Tibial nerve (tissue), 4 donors: ENCODE measurements around the gene DDX10. TPM values are rescaled to one million over a fixed set of nuclear protein-coding genes. Genes with fewer than 3 reads are reported as not detected.

Experiments
- DNase-seq, 2 donors: peaks; one replicate each; pipeline ENCODE4 v3.0.0-alpha.2; 2019; ENCODE audit warnings: low spot score in 2 of 2
- H3K27ac ChIP-seq, 4 donors: fragments of 200-600 bp; sonication (generic) in 3 of 4; one replicate each; pipeline ENCODE4 v1.5.1; 2017 to 2019; ENCODE audit warnings: mild to moderate bottlenecking in 1 of 4
- H3K27me3 ChIP-seq, 2 donors: fragments of 200-600 bp; sonication (generic) in 1 of 2; one replicate each; pipeline versions ENCODE4 v1.5.1 to v1.6.0; 2017 to 2019
- H3K36me3 ChIP-seq, 3 donors: fragments of 200-600 bp; sonication (generic); one replicate each; pipeline ENCODE4 v1.5.1; 2018 to 2019
- H3K4me1 ChIP-seq, 4 donors: fragments of 200-600 bp; sonication (generic) in 3 of 4; one replicate each; pipeline ENCODE4 v1.5.1; 2017 to 2019
- H3K4me3 ChIP-seq, 4 donors: fragments of 200-600 bp; sonication (generic) in 3 of 4; one replicate each; pipeline ENCODE4 v1.5.1; 2017 to 2019; ENCODE audit warnings: mild to moderate bottlenecking in 1 of 4, moderate library complexity in 1 of 4
- H3K9me3 ChIP-seq, 4 donors: fragments of 200-600 bp; sonication (generic) in 3 of 4; one replicate each; pipeline ENCODE4 v1.5.1; 2017 to 2019
- EP300 ChIP-seq, 2 donors: sonication (generic); formaldehyde crosslinking; IDR thresholded peaks; one replicate each; pipeline ENCODE4 v1.6.1; 2017; ENCODE audit warnings: antibody characterized with exemption in 2 of 2, mild to moderate bottlenecking in 1 of 2
- POLR2A ChIP-seq, 2 donors: fragments of 450-650 bp; IDR thresholded peaks; one replicate each; pipeline ENCODE4 v1.6.1; 2017; ENCODE audit warnings: antibody characterized with exemption in 2 of 2, mild to moderate bottlenecking in 2 of 2, moderate library complexity in 2 of 2
- WGBS, 2 donors: methylation state at CpG; one replicate each; pipeline ENCODE4 v1.1.5; 2018; 5-methylcytosine and 5-hydroxymethylcytosine counted together
- total RNA-seq, 4 donors: library from RNA; depleted of rRNA; stranded (reverse); fragments of >200 nt; gene quantifications; one replicate each; pipeline ENCODE4 v1.1.0, GENCODE V29; 2016
- TF ChIP-seq, protein P1 (sequence below), 5 experiments: fragments of 200-600 bp in 3 of 5; fragments of 450-650 bp in 2 of 5; sonication (generic) in 3 of 5; IDR thresholded peaks; one replicate each; pipeline ENCODE4 v1.5.1; 2016 to 2019; ENCODE audit warnings: antibody characterized with exemption in 5 of 5, mild to moderate bottlenecking in 3 of 5, moderate library complexity in 2 of 5

Gene DDX10
- total RNA-seq, 4 donors from 2014 or later = 23.1 to 94.7 (median 31.6) TPM

DNA sequence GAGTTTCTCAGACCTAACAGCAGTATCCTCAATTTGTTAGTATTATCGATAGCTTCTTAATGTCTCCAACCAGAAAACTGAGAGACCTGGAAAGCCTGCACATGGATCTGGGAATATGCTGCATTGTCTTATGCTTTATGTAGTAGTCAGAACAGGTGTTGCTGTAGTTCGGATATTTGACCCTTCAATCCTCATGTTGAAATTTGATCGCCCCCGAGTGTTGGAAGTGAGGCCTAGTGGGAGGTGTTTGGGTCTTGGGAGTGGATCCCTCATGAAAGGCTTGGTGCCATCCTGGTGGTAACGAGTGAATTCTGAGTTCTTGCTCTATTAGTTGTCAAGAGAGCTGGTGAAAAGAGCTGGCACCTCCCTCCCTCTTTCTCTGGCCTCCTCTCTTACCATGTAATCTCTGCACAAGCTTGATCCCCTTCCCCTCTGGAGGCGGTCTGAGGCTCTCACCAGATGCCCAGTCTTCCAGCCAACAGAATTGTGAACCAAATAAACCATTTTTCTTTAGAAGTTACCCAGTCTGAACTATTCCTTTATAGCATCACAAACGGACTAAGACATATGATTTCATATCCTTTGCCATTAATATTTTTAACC, 227.1 kb downstream of the DDX10 start:
- 90 to 94% methylated on average over 7 of the region's 7 CpGs for WGBS, 2 donors
- Histone ChIP-seq H3K4me3 (no peak overlapping the region), H3K9me3 (no peaks in the 10 kb centered on the region), H3K27me3 (no peaks in the 10 kb centered on the region), H3K27ac (no peak overlapping the region), H3K36me3 (no peaks in the 10 kb centered on the region), H3K4me1 (peaks cover 0 to 7% (median 0%) of the 10 kb centered on the region in 4 donors)
- no peak for DNase-seq
- no peak for TF ChIP-seq EP300 (IDR thresholded peaks at IDR 0.05)
- TF ChIP-seq POLR2A (IDR thresholded peaks at IDR 0.05) = no peak
- TF ChIP-seq, protein P1, sequence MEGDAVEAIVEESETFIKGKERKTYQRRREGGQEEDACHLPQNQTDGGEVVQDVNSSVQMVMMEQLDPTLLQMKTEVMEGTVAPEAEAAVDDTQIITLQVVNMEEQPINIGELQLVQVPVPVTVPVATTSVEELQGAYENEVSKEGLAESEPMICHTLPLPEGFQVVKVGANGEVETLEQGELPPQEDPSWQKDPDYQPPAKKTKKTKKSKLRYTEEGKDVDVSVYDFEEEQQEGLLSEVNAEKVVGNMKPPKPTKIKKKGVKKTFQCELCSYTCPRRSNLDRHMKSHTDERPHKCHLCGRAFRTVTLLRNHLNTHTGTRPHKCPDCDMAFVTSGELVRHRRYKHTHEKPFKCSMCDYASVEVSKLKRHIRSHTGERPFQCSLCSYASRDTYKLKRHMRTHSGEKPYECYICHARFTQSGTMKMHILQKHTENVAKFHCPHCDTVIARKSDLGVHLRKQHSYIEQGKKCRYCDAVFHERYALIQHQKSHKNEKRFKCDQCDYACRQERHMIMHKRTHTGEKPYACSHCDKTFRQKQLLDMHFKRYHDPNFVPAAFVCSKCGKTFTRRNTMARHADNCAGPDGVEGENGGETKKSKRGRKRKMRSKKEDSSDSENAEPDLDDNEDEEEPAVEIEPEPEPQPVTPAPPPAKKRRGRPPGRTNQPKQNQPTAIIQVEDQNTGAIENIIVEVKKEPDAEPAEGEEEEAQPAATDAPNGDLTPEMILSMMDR (IDR thresholded peaks at IDR 0.05) = no peak

DNA sequence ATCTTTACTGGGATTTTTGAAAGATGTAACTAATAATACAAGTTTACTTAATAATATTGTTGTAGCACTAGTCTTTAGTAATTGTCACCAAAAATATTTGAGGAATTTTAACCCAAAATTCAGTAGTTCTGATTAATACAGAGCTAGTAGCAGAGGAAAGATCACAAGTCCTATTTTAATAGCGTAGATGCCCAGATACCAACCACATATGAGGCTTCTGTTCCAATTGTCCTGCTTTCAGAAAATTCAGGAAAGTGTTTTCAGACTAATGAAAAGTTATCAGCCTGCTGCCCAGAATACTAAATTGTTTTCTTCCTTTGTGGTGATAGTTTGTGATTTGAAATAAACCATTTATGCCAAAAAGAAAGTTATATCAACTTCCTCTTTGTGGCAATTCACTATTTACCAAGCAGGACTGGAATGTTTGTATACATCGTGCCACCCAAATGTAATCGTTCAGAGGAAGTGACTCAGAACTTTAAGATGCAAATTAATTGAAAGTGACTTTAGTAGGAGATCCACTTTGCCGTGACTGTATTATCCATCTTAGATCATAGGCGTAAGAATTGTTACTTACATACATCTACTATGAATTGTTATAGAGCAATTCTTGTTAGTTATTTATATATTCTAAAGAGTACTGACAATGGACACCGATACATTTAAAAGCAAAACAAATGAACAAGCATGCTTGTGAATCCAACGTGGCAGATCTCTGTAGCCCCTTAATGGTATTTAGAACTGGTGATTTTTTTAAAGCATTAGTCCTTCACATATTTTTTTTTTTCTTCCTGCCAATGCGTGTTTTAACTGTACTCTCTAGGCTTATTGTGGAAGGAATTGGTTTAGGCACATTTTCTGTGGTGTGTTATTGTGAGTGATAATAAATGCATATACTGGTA, 231.0 kb downstream of the DDX10 start:
- H3K27me3 ChIP-seq = no peaks in the 10 kb centered on the region
- 62 to 69% methylated on average over 8 of the region's 8 CpGs for WGBS, 2 donors
- no peaks in the 10 kb centered on the region for H3K4me1 ChIP-seq
- no peaks in the 10 kb centered on the region for H3K9me3 ChIP-seq
- DNase-seq = no peak
- TF ChIP-seq POLR2A (IDR thresholded peaks at IDR 0.05) (no peak), EP300 (IDR thresholded peaks at IDR 0.05) (no peak)
- TF ChIP-seq, protein P1 (IDR thresholded peaks at IDR 0.05) = no peak
- no peak overlapping the region for H3K27ac ChIP-seq
- no peak overlapping the region for H3K4me3 ChIP-seq
- no peaks in the 10 kb centered on the region for H3K36me3 ChIP-seq

DNA sequence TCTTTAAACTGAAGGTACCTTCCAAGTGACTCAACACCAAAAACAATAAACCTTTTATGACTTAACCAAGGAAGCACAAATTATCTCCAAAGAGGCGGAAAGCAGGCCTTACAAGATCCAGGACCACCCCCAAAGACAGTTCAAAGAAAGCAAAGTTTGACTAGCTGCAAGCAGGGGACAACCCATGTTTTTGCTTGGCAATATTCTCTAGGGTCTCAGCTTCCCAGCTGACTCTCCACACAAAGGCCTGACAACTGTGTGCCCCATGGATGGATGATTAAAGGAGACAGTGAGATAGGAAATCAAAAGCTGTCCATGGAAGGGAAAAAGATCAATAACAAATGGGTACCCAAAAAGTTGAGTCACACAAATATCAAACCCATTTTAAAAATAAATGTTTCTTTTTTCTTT, 232.2 kb downstream of the DDX10 start:
- H3K9me3 ChIP-seq = no peaks in the 10 kb centered on the region
- TF ChIP-seq, protein P1 (IDR thresholded peaks at IDR 0.05) = no peak
- no peak for TF ChIP-seq EP300 (IDR thresholded peaks at IDR 0.05)
- no peak for TF ChIP-seq POLR2A (IDR thresholded peaks at IDR 0.05)
- H3K36me3 ChIP-seq = no peaks in the 10 kb centered on the region
- WGBS, 2 donors = 93 to 96% methylated on average over 1 of the region's 1 CpG
- no peaks in the 10 kb centered on the region for H3K27me3 ChIP-seq
- H3K4me3 ChIP-seq = no peak overlapping the region
- H3K27ac ChIP-seq = no peak overlapping the region
- no peak for DNase-seq
- no peaks in the 10 kb centered on the region for H3K4me1 ChIP-seq

DNA sequence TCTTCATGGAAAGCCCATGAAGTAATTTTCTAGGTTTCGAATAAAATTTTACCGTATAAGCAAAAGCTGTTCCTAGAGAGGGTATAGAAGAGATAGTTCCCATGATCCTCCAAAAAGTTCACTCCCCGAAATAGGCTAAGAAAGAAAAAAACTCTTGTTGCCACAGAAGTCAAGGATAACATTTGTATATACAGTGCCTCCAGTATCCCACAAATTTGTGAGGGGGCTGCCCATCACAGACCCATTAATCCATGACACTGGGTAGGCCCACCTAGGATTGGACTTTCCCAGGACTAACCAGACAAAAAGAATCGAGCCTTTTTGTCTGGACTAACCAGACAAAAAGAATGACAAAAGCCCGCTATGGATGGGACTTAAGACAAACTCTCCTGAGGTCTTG, 233.0 kb downstream of the DDX10 start:
- no peaks in the 10 kb centered on the region for H3K36me3 ChIP-seq
- H3K9me3 ChIP-seq = no peaks in the 10 kb centered on the region
- H3K27me3 ChIP-seq = no peaks in the 10 kb centered on the region
- H3K4me1 ChIP-seq = no peaks in the 10 kb centered on the region
- WGBS, 2 donors = 96 to 98% methylated on average over 5 of the region's 5 CpGs
- H3K4me3 ChIP-seq = no peak overlapping the region
- no peak for DNase-seq
- H3K27ac ChIP-seq = no peak overlapping the region
- TF ChIP-seq, protein P1 (IDR thresholded peaks at IDR 0.05) = no peak
- no peak for TF ChIP-seq EP300 (IDR thresholded peaks at IDR 0.05)
- no peak for TF ChIP-seq POLR2A (IDR thresholded peaks at IDR 0.05)

DNA sequence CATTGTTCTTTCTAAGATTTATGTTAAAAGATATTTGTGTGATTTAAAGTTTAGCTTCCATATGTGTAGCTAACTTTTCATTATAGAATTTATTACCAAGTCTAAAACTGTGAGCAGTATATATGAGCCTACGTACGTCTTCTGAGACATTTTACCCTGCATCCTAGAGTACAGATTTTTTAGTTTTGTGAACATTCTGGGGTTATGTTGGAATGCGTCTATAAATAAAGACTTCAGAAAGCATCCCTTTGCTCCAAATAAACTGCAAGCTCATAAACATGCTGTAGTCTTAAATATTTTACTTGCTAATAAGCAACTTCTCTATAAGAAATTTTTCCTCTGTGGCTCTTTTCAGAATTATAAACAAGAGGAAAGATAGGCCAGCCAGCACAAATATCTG, 236.5 kb downstream of the DDX10 start:
- Histone ChIP-seq H3K4me3 (no peak overlapping the region), H3K36me3 (no peaks in the 10 kb centered on the region), H3K9me3 (no peaks in the 10 kb centered on the region), H3K27me3 (no peaks in the 10 kb centered on the region), H3K4me1 (peaks cover 0 to 4% (median 0%) of the 10 kb centered on the region in 4 donors), H3K27ac (no peak overlapping the region)
- WGBS, 2 donors = 55 to 62% methylated on average over 3 of the region's 3 CpGs
- no peak for DNase-seq
- TF ChIP-seq POLR2A (IDR thresholded peaks at IDR 0.05) = no peak
